HG02571 (cell line): ENCODE results near the gene YEATS2.
"Not testable (repeated sequence)": the region's sequence is repeated elsewhere in the genome, so short reads cannot be mapped to it uniquely, and the experiment has no call there.

Experiments used
- ATAC-seq: cut with Tn5 transposase; IDR thresholded peaks from one replicate; pipeline ENCODE4 v1.9.1; 2021; ENCODE audit warnings: mild to moderate bottlenecking, moderate library complexity; ENCODE audit not compliant: unreplicated experiment

Gene YEATS2

DNA sequence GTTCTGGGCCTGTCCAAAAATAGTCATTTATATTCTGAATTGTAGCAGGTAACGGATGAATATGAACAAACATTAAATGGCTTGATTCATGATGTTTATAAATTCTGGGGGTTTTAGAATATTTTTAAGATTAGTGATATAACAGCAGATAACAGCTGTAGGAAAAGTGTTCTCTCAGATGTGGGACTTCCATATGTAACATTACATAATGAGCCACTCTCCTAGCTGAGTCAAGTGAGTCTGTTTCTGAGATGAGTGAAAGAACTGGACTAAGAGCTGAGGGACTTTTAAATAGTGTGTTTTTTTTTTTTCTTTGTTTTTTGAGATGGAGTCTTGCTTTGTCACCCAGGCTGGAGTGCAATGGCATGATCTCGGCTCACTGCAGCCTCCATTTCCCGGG is 13.9 kb downstream of the YEATS2 start:
- no peak for ATAC-seq

DNA sequence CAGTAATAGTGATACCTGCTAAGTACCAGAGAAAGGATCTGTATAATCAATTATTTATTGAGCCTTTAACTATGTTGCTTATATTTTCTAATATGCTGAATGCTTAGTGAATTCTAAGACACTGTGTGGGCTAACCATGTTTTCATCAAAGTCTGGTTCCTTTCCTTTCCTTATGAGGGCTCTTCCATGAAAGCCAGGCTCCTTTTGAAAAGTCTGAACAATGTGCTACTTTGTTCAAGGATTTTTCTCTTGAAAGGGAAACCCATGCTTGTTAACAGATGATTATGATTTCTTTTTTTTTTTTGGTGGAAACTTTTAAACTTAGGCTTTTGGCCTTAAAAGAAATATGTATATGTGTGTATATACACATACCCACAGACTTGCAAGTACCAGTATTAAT is 17.0 kb downstream of the YEATS2 start:
- no peak for ATAC-seq

DNA sequence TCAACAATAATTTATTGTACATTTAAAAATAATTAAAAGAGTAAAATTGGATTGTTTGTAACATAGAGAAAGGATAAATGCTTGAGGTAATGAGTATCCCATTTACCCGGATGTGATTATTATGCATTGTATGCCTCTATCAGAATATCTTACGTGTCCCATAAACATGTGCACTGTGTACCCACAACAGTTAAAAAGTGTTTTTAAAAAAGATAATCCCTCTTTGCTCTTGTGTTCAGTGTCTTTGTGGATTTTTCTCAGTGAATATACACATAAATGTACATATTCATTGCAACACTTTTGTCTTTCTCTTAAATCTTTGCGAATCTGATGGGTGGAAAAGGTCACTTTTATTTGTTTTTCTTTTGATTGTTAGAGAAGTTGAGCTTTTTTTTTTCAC is 20.4 kb downstream of the YEATS2 start:
- ATAC-seq = no peak

- no peak for ATAC-seq
Measured at GRCh38 chr3:183725387-183725786, 27.8 kb downstream of the YEATS2 start.

DNA sequence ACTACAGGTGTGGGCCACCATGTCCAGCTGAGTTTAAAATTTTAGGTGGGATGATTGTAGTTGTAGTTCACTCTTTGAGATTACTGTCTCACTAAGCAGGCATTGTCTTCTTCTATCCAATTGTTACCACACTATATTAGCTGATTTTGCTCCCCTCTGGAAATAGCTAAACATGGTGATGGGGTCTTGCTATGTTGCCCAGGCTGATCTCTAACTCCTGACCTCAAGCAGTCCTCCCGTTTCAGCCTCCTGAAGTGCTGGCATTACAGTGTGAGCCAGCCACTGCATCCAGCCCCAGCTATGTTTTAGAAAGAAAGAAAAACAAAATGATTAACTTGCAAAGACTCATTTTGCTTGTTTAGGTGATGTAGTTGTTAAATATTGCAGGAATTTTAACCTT is 30.6 kb downstream of the YEATS2 start:
- ATAC-seq = no peak

DNA sequence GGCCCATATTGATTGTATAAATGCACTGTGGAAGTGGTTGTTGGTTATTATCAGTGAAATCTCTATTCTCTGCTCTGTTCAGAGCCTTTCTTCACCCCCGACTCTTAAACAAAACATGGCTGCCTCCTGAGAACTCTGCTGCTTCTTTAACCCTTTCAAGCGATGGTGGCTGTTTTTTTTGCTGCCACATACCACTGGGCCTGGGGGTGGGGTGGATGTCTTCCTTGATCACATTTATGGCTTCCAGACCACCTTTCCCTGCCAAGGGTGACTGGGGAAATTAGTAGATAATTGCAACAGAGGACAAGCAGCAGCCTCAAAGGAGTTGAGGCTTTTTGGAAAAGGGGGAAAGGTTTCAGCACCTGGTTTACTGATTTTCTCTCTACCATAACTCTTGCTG is 32.8 kb downstream of the YEATS2 start:
- ATAC-seq = no peak

DNA sequence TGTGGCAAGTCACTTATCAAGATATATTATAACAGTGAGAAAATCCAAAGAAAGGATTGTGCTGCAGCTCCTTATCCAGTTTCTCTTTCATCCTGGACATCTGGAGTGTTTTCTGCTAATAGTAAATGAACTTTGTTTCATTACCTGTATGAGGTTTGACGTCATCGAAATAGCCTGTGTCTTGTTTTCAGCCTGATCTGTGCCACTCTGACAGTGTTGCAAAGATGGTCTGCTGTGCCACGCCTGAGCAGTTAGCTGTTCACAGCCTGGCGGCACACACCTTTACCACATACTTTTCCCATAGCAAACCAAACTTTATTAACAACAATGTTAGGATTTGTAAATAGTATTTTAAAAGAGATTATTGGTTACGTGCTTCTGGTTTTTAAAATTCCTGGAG is 34.0 kb downstream of the YEATS2 start:
- ATAC-seq = no peak

DNA sequence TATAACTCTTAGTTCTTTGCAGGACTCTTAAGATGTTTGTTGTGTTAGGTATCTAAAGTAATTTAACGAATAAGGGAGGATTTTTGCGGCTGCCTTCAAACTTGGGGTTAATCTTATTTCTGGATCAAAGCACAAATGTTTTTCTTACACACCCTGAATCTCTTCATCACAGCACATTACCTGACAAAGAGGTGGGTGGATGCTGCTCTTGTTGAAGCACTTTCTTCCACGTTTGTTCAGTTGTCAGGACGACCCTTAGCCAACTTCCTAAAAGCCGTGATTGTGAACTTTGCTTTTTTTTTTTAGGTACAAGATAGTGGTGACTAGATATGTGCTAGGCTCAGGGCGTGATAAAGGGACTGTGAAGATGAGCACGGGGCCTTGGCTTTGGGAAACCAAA is 36.0 kb downstream of the YEATS2 start:
- no peak for ATAC-seq

DNA sequence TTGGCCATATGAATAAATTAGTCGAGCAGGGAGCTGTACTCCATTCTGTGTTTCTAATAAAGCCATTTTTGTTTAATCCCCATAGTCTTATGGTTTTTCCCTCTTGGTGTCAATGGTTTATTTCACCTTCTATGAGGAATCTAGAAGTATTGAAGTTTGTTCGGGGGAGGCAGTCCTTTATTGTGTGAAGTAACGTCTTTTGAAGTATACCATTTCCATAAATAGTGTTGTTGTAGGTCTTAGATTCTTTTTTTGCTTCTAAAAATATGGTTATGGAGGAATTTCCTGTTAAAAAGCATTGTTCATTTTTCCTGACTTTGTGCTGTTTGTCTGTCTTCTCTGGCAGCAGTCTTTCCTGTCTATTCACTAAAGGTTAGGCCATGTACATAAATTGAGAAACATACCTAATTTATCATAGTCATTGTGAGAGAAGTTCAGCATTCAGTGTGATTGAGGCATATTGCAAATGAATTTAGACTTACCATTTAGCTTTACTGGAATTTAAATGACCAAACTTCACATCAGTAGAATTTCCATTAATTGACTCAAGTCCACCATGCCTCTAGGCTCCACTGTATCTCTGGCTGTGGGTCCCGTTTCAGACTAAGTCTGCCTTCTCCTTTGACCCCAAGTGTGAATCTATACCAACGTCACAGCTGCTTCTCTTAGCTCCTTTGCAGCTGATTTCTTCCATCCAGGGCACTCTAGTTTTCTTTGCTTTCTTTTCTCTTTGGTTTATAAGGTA is 37.3 kb downstream of the YEATS2 start:
- no peak for ATAC-seq

- no peak for ATAC-seq
Measured at GRCh38 chr3:183737116-183737515, 39.5 kb downstream of the YEATS2 start.

GRCh38 chr3:183740154-183740553 is 42.6 kb downstream of the YEATS2 start:
- not testable (repeated sequence) for ATAC-seq

GRCh38 chr3:183743231-183743630 is 45.6 kb downstream of the YEATS2 start:
- no peak for ATAC-seq

- no peak for ATAC-seq
Measured at GRCh38 chr3:183745300-183746098, 47.9 kb downstream of the YEATS2 start.

DNA sequence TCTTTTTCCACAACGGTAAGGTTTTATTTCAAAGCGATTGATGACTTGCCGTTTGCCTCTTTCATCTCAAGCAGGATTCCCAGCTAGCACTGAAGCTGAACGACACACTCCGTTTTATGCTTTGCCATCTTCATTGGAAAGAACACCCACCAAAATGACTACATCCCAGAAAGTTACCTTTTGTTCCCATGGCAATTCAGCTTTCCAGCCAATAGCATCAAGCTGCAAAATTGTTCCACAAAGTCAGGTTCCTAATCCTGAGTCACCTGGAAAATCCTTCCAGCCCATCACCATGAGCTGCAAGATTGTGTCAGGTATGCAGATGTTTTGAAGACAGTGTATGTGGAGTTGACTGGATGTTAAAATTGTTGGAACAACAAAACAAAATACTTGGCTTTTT is 56.5 kb downstream of the YEATS2 start:
- no peak for ATAC-seq

DNA sequence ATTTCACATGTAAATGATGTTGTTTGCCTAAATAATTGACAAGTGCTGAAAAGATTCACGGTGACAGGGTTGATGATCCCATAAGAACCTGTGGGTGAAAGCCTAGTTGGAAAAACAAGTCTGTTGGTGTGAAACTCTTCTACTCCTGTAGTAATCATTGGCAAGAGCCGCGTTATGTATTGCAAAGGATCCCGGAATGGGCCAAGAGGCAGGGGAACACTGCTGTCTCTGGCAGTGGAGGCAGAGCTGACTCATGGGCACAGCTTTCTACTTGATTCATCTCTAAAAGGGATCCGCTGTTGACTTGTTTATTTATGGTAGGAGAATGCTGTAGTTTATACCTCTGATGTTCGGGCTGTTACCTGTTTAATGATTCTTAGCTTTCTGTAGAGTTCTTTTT is 64.7 kb downstream of the YEATS2 start:
- ATAC-seq = no peak

DNA sequence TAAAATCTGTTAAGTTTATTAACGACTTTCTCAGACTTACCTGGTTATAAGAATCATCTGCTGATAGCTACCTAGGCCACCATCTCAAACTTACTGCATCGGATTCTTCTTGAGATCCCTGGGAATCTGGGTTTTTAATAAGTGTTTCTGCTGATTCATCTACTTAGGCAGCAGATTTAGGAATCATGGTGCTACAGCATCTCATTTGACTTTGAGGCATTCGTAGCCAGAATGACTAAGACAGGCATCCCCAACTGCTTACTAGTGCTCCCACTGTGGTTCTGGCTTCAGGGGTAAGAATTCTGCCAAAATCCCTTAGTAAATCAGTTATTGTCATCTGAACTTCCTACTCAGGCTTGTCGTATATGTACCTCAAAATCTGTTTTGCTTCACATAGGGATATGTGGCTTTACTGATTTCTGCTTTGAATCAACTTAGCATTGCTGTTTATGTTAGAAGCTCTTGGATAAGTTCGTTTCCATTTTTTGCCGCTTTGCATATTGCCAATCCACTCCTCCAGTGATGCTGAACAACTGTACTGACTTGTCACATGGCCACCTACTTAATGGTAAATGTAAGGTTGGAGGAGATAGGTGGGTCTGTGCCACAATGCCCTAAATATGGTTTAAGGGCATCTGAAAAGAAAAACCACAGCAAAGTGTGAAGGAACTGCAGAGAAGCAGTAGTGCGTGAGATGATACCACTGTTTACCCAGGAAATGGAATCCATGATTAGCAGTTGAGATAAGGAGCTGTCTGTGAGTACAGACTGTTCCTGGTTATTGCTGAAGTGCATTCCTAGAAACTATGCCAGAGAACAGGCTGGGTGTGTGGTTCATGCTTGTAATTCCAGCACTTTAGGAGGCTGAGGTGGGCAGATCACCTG is 67.5 kb downstream of the YEATS2 start:
- ATAC-seq = no peak

DNA sequence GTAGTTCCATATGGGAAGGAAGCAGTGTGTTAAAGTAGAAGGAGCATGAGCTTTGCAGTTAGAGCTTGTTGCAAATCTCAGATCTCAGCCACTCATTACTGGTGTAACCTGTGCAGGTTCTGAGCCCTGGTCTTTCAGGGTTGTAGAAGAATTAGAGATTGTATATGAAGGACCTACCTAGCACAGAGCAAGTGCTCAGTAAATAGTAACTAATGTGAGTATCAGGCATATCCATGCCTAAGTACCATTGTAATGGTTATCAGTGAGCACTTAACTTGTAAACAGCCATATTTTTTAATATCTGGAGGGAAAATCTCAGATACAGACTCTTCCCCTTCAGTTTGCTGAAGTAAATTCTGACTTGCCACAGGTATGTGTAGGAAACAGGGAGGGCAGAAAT is 68.5 kb downstream of the YEATS2 start:
- no peak for ATAC-seq

DNA sequence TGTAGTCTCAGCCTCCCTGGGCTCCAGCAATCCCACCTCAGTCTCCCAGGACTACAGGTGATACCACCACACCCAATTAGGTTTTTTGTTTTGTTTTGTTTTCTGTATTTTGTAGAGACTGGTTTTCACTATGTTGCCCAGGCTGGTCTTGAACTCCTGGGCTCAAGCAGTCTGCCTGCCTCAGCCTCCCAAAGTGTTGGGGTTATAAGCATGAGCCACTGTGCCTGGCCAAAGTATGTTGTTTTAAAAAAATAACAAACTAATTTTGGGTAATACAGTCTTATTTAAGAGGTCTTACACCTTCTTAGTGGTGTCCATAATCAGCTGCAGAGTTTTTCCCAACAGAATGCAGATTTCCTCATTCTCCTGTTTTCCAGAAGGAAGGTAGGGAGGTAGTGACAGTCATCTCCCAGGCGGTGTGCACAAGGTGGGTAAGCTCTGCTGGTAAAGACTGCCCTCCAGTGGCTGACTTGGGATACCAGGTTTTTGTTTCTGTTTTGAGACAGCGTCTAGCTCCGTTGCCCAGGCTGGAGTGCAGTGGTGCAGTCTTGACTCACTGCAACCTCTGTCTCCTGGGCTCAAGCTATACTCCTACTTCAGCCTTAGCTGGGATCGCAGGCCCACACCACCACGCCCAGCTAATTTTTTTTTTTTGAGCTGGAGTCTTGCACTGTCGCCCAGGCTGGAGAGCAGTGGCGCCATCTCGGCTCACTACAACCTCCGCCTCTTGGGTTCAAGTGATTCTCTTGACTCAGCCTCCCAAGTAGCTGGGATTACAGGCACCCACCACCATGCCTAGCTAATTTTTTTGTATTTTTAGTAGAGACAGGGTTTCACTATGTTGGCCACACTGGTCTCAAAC is 69.4 kb downstream of the YEATS2 start:
- peak; percentile 58 for ATAC-seq

DNA sequence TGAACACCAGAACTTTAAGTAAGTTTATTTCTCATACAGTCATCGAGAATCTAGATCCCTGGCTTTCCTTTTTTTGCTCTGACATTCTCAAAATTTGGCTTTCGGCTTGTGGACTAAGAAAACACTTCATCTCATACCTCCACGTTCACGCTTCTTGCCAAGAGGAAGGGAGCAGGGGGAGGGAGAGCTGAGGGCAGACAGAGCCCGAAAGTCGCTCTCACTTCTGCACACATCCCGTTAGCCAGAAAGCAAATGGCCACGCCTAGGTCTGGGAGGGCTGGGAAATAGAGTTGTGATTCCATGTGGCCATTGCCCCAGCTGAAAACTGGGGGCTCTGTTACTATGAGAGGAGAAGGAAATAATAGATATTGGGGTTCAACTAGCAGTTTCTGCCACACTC is 70.5 kb downstream of the YEATS2 start:
- no peak for ATAC-seq

DNA sequence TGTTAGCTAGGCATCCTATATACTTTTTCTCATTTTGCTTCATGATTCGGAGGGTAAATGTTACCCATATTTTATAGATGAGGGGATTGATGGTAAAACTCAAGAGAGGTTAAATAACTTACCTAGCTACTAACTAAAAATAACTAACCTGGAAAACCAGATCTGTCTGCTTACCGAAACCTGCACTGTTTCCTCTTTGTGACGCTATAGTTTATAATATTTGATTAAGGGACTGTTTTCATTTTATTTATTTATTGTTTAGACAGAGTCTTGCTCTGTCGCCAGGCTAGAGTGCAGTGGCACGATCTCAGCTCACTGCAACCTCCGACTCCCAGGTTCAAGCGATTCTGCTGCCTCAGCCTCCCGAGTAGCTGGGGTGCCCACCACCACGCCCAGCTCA is 71.9 kb downstream of the YEATS2 start:
- ATAC-seq = no peak

DNA sequence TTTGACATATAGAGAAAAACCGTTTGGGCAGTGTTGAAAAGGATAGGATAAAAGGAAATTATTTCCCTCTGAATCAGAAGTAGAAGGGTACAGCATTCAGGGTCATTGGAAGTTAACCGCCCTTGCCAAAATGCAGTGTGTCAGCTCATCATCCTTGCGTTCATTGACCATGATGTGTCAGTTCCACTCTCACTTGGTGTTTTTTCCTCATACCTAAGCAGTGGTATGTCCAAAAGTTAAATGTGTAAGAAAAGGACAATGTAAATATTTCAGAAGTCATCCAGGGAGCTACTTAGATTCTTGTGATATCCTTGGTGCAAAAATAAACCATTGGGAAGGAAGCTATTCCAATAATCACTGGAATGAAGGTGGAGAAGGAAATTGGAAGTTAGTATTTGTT is 77.0 kb downstream of the YEATS2 start:
- no peak for ATAC-seq
